ENCODE data around the gene OR5T1. TPM values are rescaled to one million over a fixed set of nuclear protein-coding genes. Genes with fewer than 3 reads are reported as not detected.

Gene OR5T1
- not detected in 2 replicates for total RNA-seq
- not detected in 2 replicates for polyA plus RNA-seq

DNA sequence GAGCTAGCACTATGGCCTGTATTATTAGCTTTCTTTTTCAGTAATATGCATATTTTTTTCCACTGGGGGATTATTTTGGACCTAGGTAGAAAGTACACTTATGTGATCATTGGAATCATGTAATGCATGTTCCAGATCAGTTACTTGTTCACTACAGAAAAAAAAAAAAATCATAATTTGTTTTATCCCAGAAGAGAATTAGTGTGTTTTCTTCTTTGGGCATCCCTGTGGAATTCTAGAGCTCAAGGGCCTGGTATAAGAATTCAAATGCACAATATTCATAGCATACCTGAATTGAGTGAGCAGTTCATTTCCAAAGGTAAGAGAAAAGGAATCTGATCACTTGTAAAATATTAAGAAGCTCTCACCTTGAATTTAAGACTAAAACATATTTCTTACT lies at the start of gene OR5T1:
TSS of gene OR5T1 (plus strand) at position 301 of the 400 bp plus-strand sequence. CDS start 1,485 bp downstream, outside the sequence.
- H3K27ac ChIP-seq: no peak within 1 kb of the TSS
- no peaks in the 10 kb centered on the region for H3K9me3 ChIP-seq (ENCODE audit: low read depth)

DNA sequence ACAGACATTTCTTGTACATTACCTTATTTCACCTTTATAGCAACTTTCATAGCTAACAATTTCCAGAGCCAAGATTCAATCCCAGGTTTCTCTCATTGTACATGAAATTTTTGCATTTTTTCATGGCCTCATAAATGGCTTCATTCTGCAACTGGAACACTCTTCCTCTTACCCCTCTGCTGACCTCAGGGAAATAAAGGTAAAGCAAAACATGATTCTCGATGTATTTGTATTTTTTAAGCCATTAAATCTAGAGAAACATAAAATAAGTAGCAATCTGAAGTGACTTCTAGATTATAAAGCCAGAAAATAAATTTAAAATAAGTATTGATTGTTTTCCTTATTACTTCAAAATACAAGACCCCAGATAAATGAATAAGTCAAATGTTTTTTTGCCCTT lies 39.8 kb upstream of the OR5T1 start, which contains the start of gene OR5T2:
TSS of gene OR5T2 (minus strand) at position 101 of the 400 bp plus-strand sequence. CDS start 1,193 bp downstream, outside the sequence.
- no peak for DNase-seq (ENCODE audit: low read depth in 1 of 2, low spot score in 1 of 2)
- Histone ChIP-seq H3K27ac (no peak within 1 kb of the TSS), H3K9me3 (ENCODE audit: low read depth) (no peaks in the 10 kb centered on the region), H3K4me1 (ENCODE audit: low read depth) (no peaks in the 10 kb centered on the region), H3K36me3 (no peaks in the 10 kb centered on the region), H3K27me3 (no peaks in the 10 kb centered on the region), H3K4me3 (no peak within 1 kb of the TSS)
- TF ChIP-seq, protein P1, sequence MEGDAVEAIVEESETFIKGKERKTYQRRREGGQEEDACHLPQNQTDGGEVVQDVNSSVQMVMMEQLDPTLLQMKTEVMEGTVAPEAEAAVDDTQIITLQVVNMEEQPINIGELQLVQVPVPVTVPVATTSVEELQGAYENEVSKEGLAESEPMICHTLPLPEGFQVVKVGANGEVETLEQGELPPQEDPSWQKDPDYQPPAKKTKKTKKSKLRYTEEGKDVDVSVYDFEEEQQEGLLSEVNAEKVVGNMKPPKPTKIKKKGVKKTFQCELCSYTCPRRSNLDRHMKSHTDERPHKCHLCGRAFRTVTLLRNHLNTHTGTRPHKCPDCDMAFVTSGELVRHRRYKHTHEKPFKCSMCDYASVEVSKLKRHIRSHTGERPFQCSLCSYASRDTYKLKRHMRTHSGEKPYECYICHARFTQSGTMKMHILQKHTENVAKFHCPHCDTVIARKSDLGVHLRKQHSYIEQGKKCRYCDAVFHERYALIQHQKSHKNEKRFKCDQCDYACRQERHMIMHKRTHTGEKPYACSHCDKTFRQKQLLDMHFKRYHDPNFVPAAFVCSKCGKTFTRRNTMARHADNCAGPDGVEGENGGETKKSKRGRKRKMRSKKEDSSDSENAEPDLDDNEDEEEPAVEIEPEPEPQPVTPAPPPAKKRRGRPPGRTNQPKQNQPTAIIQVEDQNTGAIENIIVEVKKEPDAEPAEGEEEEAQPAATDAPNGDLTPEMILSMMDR (IDR thresholded peaks at IDR 0.05; ENCODE audit: low read depth, low read length): no peak

More for the DNA sequence above, at the start of gene OR5T1:
- Histone ChIP-seq H3K36me3 (no peaks in the 10 kb centered on the region), H3K4me1 (ENCODE audit: low read depth) (no peaks in the 10 kb centered on the region), H3K4me3 (no peak within 1 kb of the TSS), H3K27me3 (no peaks in the 10 kb centered on the region)
- DNase-seq (ENCODE audit: low read depth in 1 of 2, low spot score in 1 of 2): no peak
- TF ChIP-seq, protein P1 (IDR thresholded peaks at IDR 0.05; ENCODE audit: low read depth, low read length): no peak

DNA sequence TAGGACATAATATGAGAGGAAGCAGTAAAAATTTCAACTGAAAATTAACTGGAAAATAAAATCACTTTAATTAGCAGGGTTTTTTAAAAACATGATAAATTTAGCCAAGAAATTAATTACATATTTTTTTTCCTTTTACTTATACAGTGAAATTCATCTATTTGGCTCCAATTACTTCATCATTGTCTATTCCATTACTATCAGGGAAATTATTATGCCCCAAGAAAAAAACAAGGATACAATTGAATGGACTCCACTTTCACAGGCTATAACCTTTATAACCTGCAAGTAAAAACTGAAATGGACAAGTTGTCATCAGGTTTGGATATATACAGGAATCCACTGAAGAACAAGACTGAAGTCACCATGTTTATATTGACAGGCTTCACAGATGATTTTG lies 22.0 kb upstream of the OR5T1 start, which contains the start of gene OR5T3:
TSS of gene OR5T3 (plus strand) at position 301 of the 400 bp plus-strand sequence. CDS start at position 301, 0 bp downstream.
- no peaks in the 10 kb centered on the region for H3K27me3 ChIP-seq
- H3K4me1 ChIP-seq (ENCODE audit: low read depth): no peaks in the 10 kb centered on the region
- H3K9me3 ChIP-seq (ENCODE audit: low read depth): no peaks in the 10 kb centered on the region
- no peaks in the 10 kb centered on the region for H3K36me3 ChIP-seq
- no peak within 1 kb of the TSS for H3K27ac ChIP-seq
- no peak within 1 kb of the TSS for H3K4me3 ChIP-seq
- TF ChIP-seq, protein P1 (IDR thresholded peaks at IDR 0.05; ENCODE audit: low read depth, low read length): no peak
- DNase-seq (ENCODE audit: low read depth in 1 of 2, low spot score in 1 of 2): no peak

DNA sequence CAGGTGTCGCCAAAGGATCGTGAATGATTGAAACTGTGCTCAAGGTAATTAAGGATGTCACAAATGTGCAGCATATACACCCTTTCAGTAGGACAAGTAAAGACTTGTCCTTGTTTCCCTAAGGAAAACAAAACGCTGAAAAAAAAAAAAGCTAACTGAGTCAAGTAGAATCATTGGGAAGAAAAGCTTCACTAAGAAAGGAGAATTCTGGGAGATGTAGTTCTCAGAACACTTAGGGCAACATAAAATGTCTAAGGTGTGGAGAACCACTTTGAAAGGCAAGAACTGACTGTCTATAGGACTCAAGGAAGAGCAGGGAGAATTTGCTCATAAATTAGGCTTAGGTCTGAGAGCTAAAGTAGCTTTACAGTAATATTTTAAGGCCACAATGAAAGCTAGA lies 2.9 kb upstream of the OR5T1 start:
- no peak for DNase-seq (ENCODE audit: low read depth in 1 of 2, low spot score in 1 of 2)
- TF ChIP-seq, protein P1 (IDR thresholded peaks at IDR 0.05; ENCODE audit: low read depth, low read length): no peak
- no peaks in the 10 kb centered on the region for H3K27me3 ChIP-seq
- no peaks in the 10 kb centered on the region for H3K4me1 ChIP-seq (ENCODE audit: low read depth)
- no peaks in the 10 kb centered on the region for H3K36me3 ChIP-seq
- no peak overlapping the region for H3K4me3 ChIP-seq
- no peaks in the 10 kb centered on the region for H3K9me3 ChIP-seq (ENCODE audit: low read depth)
- no peak overlapping the region for H3K27ac ChIP-seq

DNA sequence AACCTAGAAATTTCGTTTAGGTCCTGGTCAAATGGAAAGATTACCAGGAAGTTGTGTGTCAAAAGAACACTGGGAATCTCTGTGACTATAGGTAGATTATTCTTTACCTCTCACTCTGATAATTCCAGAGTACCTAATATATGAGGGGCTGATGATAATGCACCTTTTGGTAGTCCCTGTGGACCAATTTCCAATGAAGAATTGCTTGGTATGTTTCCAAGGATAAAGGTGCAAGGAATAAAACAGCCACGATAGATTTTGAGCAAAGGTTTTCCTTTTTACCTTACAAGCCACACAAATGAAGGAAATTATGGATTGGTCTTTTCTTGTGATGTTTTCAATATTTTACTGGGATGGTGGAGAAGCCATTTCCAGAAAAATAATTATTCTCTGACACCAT lies 18.2 kb downstream of the OR5T1 start, which contains the start of gene OR8H1:
TSS of gene OR8H1 (minus strand) at position 101 of the 400 bp plus-strand sequence. CDS start 1,192 bp downstream, outside the sequence.
- Histone ChIP-seq H3K4me1 (ENCODE audit: low read depth) (no peaks in the 10 kb centered on the region), H3K27me3 (no peaks in the 10 kb centered on the region), H3K36me3 (no peaks in the 10 kb centered on the region), H3K4me3 (no peak within 1 kb of the TSS), H3K9me3 (ENCODE audit: low read depth) (no peaks in the 10 kb centered on the region), H3K27ac (no peak within 1 kb of the TSS)
- TF ChIP-seq, protein P1 (IDR thresholded peaks at IDR 0.05; ENCODE audit: low read depth, low read length): no peak
- no peak for DNase-seq (ENCODE audit: low read depth in 1 of 2, low spot score in 1 of 2)
